Limb (tissue), 2 donors: ENCODE data around the gene RHBDD1.

Experiments used
- DNase-seq, 2 donors: peaks; one replicate each; pipeline ENCODE4 v3.0.0-alpha.2; 2016; ENCODE audit errors: extremely low spot score in 2 of 2

The RHBDD1 gene

GRCh38 chr2:226885769-226886435 lies 50.0 kb downstream of the RHBDD1 start:
- DNase-seq = no peak

- DNase-seq = no peak
Measured at GRCh38 chr2:226887940-226888339, 52.1 kb downstream of the RHBDD1 start.

- no peak for DNase-seq
Measured at GRCh38 chr2:226888378-226888965, 52.6 kb downstream of the RHBDD1 start.

DNA sequence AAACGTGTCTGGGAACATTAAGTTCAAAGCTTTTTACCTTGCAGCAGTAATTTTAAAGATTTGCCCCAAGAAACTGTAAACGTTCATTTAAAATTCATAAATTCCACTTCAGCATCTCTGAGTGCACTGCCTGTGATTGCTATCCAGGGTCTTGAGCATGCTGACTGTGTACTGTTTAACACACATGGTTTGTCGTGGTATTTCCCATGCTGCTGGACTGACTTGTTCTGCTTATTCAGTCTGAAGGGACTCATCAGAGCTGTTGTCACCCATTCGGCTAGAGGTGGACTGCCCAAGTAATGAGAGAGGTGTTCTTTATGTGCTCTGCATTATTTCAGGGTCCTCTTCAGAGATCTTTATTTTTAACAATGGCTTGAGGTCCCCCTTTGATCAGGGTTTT lies 53.1 kb downstream of the RHBDD1 start:
- DNase-seq = no peak

DNA sequence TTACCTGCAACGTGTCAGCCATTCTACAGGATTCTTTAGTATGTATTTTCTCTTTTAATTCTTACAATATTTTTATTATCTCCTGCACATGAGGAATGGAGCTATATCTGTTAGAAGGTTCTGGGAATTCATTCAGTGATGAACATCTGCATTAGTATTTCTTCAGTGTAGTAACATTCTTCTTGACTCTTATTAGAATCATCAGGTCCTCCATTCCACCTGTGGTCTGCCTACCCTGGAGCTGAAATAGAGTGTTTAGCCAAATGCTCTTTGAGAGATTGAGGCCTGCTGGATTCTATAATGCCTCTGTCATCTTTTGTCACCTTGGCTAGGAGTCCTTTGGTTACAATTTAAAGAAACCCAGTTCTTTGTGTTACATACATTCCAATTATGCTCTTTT lies 54.4 kb downstream of the RHBDD1 start:
- no peak for DNase-seq

- no peak for DNase-seq
Measured at GRCh38 chr2:226891780-226892590, 56.1 kb downstream of the RHBDD1 start.

GRCh38 chr2:226892729-226893128 lies 56.9 kb downstream of the RHBDD1 start:
- DNase-seq = no peak

GRCh38 chr2:226893216-226893615 lies 57.4 kb downstream of the RHBDD1 start:
- peak in 1 of 2 donors; percentile 42 for DNase-seq

DNA sequence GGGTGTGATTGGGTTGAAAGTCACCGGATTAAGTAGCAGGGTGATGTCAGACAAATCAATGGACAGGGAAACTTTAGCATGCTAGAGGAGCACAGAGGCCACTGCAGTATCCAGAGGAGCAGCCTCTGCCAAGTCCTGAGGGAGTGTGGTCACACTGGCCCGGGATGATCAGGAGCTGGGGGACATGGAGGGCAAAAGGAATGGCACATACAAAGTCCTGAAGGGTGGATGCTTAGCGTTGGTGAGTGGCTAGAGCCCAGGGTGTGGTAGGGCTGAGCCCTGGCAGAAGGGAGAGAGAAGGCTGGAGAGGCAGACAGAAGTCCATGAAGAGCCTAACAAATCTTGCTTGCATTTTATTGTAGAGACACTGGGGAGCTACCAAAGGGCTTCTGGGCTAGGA lies 58.9 kb downstream of the RHBDD1 start:
- no peak for DNase-seq

DNA sequence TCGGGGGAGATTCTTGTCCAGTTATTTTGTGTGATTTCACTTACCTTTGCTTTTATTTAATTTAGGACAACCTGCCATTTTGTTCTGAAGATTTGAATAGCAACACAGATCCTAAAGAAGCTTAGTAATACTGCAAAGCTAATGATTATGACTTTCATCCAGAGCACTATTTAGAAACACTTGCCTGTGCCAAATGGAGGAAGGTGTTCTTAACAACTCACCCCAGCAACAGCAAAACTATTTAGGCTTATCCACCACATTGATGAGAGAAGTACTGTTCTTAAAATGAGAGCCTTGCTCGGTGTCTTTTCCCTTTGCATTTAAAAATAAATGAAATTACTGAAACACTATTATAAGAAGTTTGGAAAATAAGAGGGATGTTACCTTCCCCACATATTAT lies 59.7 kb downstream of the RHBDD1 start:
- DNase-seq = no peak

DNA sequence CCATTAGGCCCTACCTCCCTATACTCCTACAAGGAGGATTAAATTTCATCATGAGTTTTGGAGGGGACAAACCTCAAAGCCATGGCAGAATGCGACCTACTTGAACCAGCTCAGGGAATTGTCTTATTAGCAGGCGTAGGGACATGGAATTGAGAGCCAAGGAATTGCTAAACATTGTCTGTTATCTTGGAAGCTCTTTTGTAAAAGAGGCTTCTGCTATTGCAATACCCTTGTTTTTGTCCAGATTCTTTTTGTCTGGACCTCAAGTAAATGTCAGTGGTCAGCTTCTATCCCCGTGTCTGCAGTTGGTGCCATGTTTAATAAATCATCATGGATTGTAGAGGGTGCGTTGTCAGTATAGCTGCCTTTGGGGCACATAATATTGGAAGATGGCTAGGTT lies 62.3 kb downstream of the RHBDD1 start:
- no peak for DNase-seq

DNA sequence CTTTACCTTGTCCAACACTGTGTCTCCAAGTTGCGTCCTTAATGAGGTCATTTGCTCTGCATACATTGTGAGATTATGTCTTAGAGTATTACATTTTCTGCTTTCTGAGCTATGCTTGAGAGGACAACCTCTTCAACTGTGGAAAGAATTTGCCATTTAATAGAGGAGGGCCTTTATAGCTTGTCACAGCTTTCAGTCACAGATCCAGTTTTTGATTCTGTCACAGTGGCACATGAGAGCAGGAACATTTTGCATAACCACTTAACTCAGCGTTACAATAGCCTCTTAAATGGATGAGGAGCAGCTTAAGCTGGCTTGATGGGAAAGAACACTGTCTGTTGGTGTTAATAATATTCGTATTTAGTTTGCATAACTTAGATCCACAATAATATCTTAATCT lies 63.0 kb downstream of the RHBDD1 start:
- no peak for DNase-seq

GRCh38 chr2:226902041-226902966 lies 66.5 kb downstream of the RHBDD1 start:
- no peak for DNase-seq

- DNase-seq = no peak
Measured at GRCh38 chr2:226903179-226903578, 67.3 kb downstream of the RHBDD1 start.

- DNase-seq = no peak
Measured at GRCh38 chr2:226904592-226904991, 68.7 kb downstream of the RHBDD1 start.

GRCh38 chr2:226905718-226906117 lies 69.9 kb downstream of the RHBDD1 start:
- no peak for DNase-seq

- DNase-seq = no peak
Measured at GRCh38 chr2:226906163-226906693, 70.4 kb downstream of the RHBDD1 start.

- DNase-seq = no peak
Measured at GRCh38 chr2:226909126-226909525, 73.3 kb downstream of the RHBDD1 start.

- DNase-seq = no peak
Measured at GRCh38 chr2:226909836-226910235, 74.0 kb downstream of the RHBDD1 start.

DNA sequence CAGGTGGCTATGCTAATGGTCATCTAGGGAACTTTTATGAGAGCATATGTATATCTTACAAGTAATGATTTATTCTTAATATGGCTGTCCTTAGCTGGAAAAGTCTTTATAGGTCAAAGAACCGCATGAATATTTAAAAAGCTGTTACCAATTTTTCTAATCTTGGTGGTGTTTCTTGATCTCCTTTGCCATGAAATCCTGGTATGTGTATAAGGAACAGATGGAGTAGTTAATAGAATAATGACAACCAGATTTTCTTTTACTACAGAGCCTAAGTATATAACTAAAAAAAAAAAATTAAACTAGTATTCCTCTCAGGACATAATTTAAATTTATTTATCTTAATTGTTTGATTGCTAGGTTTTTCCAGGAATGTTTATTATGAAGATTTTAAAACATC lies 74.5 kb downstream of the RHBDD1 start:
- no peak for DNase-seq

DNA sequence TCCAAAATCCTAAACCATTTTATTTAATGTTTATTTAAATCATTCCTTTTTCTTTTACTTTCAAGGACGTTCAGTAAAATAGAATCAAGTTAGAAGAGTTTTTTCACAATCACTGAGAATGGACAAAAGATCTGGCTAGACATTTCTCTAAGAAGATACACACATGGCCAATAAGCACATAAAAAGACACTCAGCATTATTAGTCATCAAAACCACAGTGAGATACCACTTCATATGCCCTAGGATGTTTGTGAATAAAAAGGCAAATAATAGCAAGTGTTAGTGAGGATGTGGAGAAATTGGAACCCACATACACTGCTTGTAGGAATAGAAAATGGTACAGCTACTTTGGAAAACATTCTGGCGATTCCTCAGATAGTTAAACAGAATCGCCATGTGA lies 76.1 kb downstream of the RHBDD1 start:
- no peak for DNase-seq
